H1 (cell line): ENCODE data around the gene NT5C3B. TPM values are rescaled to one million over a fixed set of nuclear protein-coding genes. Genes with fewer than 3 reads are reported as not detected.
A peak's percentile ranks its signal among the peaks of the same experiment; 100 is the strongest.

Experiments used
- KDM5A ChIP-seq: fragments of 200-600 bp; IDR thresholded peaks from 2 replicates; pipeline ENCODE4 v1.7.1; 2012; ENCODE audit warnings: mild to moderate bottlenecking, low read length, inconsistent platforms, mixed read lengths
- RAD21 ChIP-seq, 2 experiments: IDR thresholded peaks in 1 of 2; conservative IDR thresholded peaks in 1 of 2; 2 replicates each; pipeline ENCODE4 v1.6.1; 2011; ENCODE audit warnings: low read depth in 2 of 2, low read length in 2 of 2, improper control_type of control experiment in 1 of 2, inconsistent platforms in 1 of 2, mild to moderate bottlenecking in 1 of 2, moderate library complexity in 1 of 2
- polyA plus RNA-seq, 7 experiments: library from polyadenylated mRNA; depleted of rRNA in 3 of 7; stranded (reverse) in 5 of 7; unstranded in 2 of 7; fragments of >200 nt in 5 of 7; fragments of 200-250 nt in 2 of 7; gene quantifications; 1 replicate in 5 of 7; 2 replicates in 1 of 7; 4 replicates in 1 of 7; pipeline versions ENCODE4 v1.2.1 to v1.2.3, GENCODE V29; 2011 to 2013; ENCODE audit warnings: missing spikeins in 2 of 7, mixed read lengths in 2 of 7
- total RNA-seq: library from RNA; stranded (reverse); fragmentation: NEBNext Ultra II Directional; extraction: Animal tissue kit (Norgen Biotek cat#: 25700); gene quantifications from 2 replicates; pipeline ENCODE4 v1.2.1, GENCODE V29; 2021

Gene NT5C3B
- total and polyA plus RNA-seq, 2 of the 8 experiments (the other 6 are each of a cell fraction or from before 2014, with no cell fraction given) = 68.7 to 94.5 TPM

DNA sequence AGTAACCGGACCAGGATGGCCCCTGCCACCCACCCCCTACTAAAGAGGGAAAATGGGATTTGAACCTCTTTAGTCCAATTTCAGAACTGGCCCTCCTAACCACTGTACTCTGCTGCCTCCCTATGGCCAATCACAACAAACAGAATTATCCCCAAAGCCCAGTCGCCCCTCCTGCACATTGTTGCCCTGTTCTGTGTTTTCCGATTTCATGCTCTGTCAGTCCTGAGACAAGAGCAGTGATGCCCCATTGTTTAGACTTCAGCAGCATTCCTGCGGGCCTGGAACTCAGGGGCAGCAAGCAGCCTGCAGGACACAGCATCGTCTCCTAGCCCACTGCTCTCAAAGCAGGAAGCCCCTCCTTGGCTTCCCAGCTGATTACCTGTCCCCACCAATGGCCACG, 49.7 kb upstream of the NT5C3B start (continued):
- no peak for TF ChIP-seq KDM5A
- peak; percentile 45 to 64 for TF ChIP-seq RAD21 (IDR thresholded peaks at IDR 0.05 in 1 of 2, conservative IDR thresholded peaks at IDR 0.05 in 1 of 2; ENCODE audit: low read depth in 2 of 2, low read length in 2 of 2)
